LNCAP (cell line): ENCODE data around the gene SDR42E2.

Experiments used
- CTCF ChIP-seq: fragments of 450-650 bp; IDR thresholded peaks from 2 replicates; pipeline ENCODE4 v1.5.1; 2017; ENCODE audit warnings: mild to moderate bottlenecking

SDR42E2 gene

GRCh38 chr16:22206842-22207714 is 44.8 kb downstream of the SDR42E2 start:
- TF ChIP-seq CTCF: no peak

- no peak for TF ChIP-seq CTCF
Observed at GRCh38 chr16:22207715-22208360, 45.5 kb downstream of the SDR42E2 start.

- TF ChIP-seq CTCF: no peak
Observed at GRCh38 chr16:22210285-22210684, 48.0 kb downstream of the SDR42E2 start.

GRCh38 chr16:22210854-22211253 is 48.5 kb downstream of the SDR42E2 start:
- no peak for TF ChIP-seq CTCF

GRCh38 chr16:22213236-22213635 is 50.9 kb downstream of the SDR42E2 start:
- no peak for TF ChIP-seq CTCF

- TF ChIP-seq CTCF: no peak
Observed at GRCh38 chr16:22213801-22214200, 51.5 kb downstream of the SDR42E2 start.

- TF ChIP-seq CTCF: no peak
Observed at GRCh38 chr16:22214402-22214801, 52.1 kb downstream of the SDR42E2 start.
